Brain microvascular endothelial cell (primary cell): ENCODE results near the gene REPS1.

Source experiments
- DNase-seq: peaks from one replicate; pipeline ENCODE4 v3.0.0-alpha.2; 2020
- H3K27ac ChIP-seq: fragments of 250-450 bp; sonication (Bioruptor Pico); 2 replicates; pipeline ENCODE4 v1.5.1; 2020; ENCODE audit warnings: mild to moderate bottlenecking, moderate library complexity
- H3K27me3 ChIP-seq: fragments of 250-450 bp; sonication (Bioruptor Pico); replicated peaks from 2 replicates; pipeline ENCODE4 v1.5.1; 2020; ENCODE audit warnings: mild to moderate bottlenecking
- H3K36me3 ChIP-seq: fragments of 250-450 bp; sonication (Bioruptor Pico); replicated peaks from 2 replicates; pipeline ENCODE4 v1.5.1; 2020; ENCODE audit warnings: mild to moderate bottlenecking
- H3K4me3 ChIP-seq: 2 replicates; pipeline ENCODE4 v1.5.1; 2011; ENCODE audit warnings: low read depth, mild to moderate bottlenecking, control low read depth, low read length, moderate library complexity
- CTCF ChIP-seq: IDR thresholded peaks from 2 replicates; pipeline ENCODE4 v1.5.1; 2011; ENCODE audit warnings: low read depth, mild to moderate bottlenecking, moderate library complexity, low read length, control low read depth, inconsistent platforms; ENCODE audit errors: missing control alignments
- in situ Hi-C: cut with HindIII; loops from 2 replicates; pipeline ENCODE4 v1.10.0; 2017; ENCODE audit warnings: low sequenced_read_pairs, low pct_ligation_motif_present

Gene REPS1

DNA sequence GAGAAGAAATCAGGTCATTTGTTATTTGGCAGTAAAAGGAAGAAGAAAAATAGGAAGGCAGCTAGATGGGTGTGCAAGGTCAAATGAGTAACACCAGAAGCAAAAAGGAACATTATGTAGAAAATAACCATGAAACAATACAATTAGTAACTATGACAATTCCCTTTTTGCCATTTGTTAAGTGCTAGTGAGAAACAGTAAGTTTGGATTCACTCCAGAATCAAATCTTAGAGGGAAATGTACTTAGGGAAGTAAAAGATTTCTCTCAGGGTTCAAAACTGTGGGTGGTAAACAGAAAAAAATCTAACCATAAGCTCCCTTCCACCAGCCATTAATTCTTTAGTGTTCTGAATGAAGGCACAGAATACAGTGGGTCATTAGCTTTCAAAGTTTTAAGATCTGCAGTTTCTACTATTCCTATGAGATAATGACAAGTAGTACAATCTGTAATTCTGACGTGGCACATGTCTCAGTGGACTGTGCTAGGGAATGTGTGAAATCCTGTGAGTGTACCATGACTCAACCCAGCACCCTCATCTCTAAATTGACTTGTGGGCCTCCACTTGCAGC lies 17.1 kb downstream of the REPS1 start:
- in situ Hi-C loops: no loop called here
- Histone ChIP-seq H3K4me3 (no peak overlapping the region), H3K27ac (peak overlapping the region; percentile 91), H3K36me3 (no peaks in the 10 kb centered on the region), H3K27me3 (no peaks in the 10 kb centered on the region)
- peak; percentile 95 for DNase-seq
- TF ChIP-seq CTCF: no peak

DNA sequence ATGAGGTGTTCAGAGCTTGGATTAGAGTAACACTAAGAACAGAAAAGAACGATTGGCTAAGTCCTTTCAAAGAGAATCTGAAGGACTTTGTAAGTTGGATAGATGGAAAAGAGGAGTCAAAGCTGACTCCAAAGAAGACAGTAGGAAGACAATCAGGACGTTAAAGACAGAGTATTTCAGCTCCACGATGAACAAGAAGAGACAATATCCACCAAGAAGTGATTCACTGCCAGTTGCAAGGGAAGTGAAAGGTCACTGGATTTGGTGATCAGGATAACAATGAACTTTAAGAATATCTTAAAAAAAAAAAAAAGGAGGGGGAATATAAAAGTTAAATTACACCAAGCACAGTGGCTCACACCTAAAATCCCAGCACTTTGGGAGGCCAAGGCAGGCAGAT lies 17.9 kb downstream of the REPS1 start:
- no peaks in the 10 kb centered on the region for H3K36me3 ChIP-seq
- in situ Hi-C loops: no loop called here
- no peak for DNase-seq
- H3K27me3 ChIP-seq: no peaks in the 10 kb centered on the region
- H3K4me3 ChIP-seq: no peak overlapping the region
- TF ChIP-seq CTCF: no peak
- peak overlapping the region; percentile 91 for H3K27ac ChIP-seq

DNA sequence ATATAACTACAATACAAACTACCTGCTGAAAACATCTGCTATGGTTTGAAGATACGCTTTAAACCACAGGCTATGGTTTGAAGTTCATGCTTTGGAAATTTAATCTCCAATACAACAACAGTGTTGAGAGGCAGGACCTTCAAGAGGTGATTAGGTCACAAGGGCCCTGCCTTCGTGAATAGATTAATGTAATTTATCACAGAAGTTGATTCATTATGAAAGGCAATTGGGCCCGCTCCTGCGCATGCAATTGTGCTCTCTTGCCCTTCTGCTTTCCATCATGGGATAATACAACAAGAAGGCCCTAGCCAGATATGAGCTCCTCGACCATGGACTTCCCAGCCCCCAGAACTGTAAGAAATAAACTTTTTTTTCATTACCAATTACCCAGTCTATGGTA lies 21.2 kb downstream of the REPS1 start:
- in situ Hi-C loops: no loop called here
- TF ChIP-seq CTCF: no peak
- DNase-seq: no peak
- no peaks in the 10 kb centered on the region for H3K27me3 ChIP-seq
- no peak overlapping the region for H3K27ac ChIP-seq
- no peaks in the 10 kb centered on the region for H3K36me3 ChIP-seq
- H3K4me3 ChIP-seq: no peak overlapping the region

GRCh38 chr6:138965971-138966370 lies 22.1 kb downstream of the REPS1 start:
- H3K27me3 ChIP-seq: no peaks in the 10 kb centered on the region
- in situ Hi-C loops: no loop called here

GRCh38 chr6:138965291-138965874 lies 22.7 kb downstream of the REPS1 start:
- no peak for DNase-seq
- TF ChIP-seq CTCF: no peak
- H3K27me3 ChIP-seq: no peaks in the 10 kb centered on the region
- H3K36me3 ChIP-seq: no peaks in the 10 kb centered on the region
- in situ Hi-C loops: no loop called here
- H3K27ac ChIP-seq: no peak overlapping the region
- no peak overlapping the region for H3K4me3 ChIP-seq

More at GRCh38 chr6:138965971-138966370, 22.1 kb downstream of the REPS1 start:
- no peak overlapping the region for H3K4me3 ChIP-seq
- H3K36me3 ChIP-seq: no peaks in the 10 kb centered on the region
- DNase-seq: no peak
- H3K27ac ChIP-seq: no peak overlapping the region
- no peak for TF ChIP-seq CTCF

- Histone ChIP-seq H3K27ac (peak overlapping the region; percentile 59), H3K4me3 (no peak overlapping the region), H3K27me3 (no peaks in the 10 kb centered on the region), H3K36me3 (no peaks in the 10 kb centered on the region)
- DNase-seq: no peak
- in situ Hi-C loops: no loop called here
- no peak for TF ChIP-seq CTCF
Observed at GRCh38 chr6:138964012-138964411, 24.0 kb downstream of the REPS1 start.
